NB4 (cell line): Measurements from ENCODE around the gene USP3.

ENCODE experiments used
- DNase-seq: peaks from one replicate; pipeline ENCODE4 v3.0.0; 2010; ENCODE audit warnings: low read depth
- H3K4me3 ChIP-seq: one replicate; pipeline ENCODE4 v1.5.1; 2011; ENCODE audit warnings: mild to moderate bottlenecking, low read depth, low read length, moderate library complexity
- CTCF ChIP-seq: IDR thresholded peaks from one replicate; pipeline ENCODE4 v1.5.1; 2012; ENCODE audit warnings: low read depth, low read length
- MAX ChIP-seq: IDR thresholded peaks from 2 replicates; pipeline ENCODE4 v1.6.1; 2011; ENCODE audit warnings: low read depth, low read length
- MYC ChIP-seq: IDR thresholded peaks from 2 replicates; pipeline ENCODE4 v1.6.1; 2011; ENCODE audit warnings: low read depth, low read length
- POLR2A ChIP-seq: IDR thresholded peaks from 2 replicates; pipeline ENCODE4 v1.6.1; 2011; ENCODE audit warnings: mild to moderate bottlenecking; ENCODE audit not compliant: insufficient read length; ENCODE audit errors: extremely low read depth

The USP3 gene

DNA sequence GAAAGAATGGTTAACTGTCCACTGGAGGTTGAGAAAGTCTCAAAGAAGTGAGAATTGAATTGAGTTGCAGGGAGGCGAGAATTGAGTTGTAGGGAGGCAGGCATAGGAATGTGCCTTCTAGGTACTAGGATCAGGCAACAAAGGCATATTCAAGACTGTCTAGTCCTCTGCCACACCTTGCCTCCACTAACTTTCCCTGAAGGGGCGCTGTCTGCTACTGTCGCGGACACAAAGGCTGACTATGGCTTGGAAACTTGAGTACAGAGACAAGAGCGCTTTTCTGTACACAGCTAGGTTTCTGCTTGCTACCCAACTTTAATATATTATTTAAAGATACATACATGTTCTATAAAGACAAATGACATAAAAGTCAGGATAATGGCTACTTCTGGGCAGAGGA is 82.4 kb downstream of the USP3 start:
- no peak overlapping the region for H3K4me3 ChIP-seq
- TF ChIP-seq MAX (no peak), MYC (no peak), CTCF (no peak), POLR2A (no peak)
- no peak for DNase-seq

DNA sequence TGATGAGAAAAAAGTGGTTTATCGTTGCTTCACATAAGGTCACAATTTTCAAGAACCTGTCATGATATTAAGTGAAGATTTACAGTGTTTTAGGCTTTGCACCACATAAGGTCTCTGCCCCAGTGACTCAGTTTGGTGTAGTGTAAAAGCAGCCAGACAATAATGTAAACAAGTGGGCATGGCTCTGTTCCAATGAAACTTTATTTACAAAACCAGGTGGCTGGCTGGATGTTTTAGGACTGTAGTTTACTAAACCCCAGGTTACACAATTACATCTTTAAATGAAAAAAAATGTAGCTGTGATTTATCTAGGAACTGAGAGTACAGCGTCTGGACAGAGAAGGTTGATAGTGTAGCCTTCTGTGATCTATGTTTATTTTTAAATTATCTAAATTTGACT is 83.1 kb downstream of the USP3 start:
- no peak for DNase-seq
- no peak overlapping the region for H3K4me3 ChIP-seq
- TF ChIP-seq POLR2A (no peak), CTCF (no peak), MYC (no peak), MAX (no peak)

DNA sequence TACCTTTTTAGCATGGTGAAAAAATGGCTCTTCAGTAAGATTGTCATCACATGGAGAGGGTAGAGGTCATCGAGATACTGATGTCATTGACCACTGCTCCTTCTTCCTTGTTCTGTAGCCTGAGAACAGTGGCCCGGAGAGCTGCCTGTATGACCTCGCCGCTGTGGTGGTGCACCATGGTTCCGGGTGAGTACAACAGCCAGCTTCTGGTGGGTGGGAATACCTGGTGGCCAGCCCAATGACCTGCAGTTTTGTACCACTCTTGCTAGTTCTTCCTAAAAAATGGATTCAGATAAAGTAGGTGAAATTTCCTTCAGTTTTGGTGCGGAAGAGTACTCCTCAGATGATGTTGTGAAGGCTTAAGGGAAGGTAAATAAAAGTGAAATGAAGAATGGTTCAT is 84.4 kb downstream of the USP3 start:
- no peak for TF ChIP-seq MAX
- no peak for TF ChIP-seq CTCF
- TF ChIP-seq POLR2A, result no peak
- TF ChIP-seq MYC, result no peak
- no peak overlapping the region for H3K4me3 ChIP-seq
- no peak for DNase-seq

- H3K4me3 ChIP-seq, result no peak overlapping the region
- no peak for DNase-seq
- TF ChIP-seq MAX (no peak), MYC (no peak), CTCF (no peak), POLR2A (no peak)
These were observed 89.6 kb downstream of the USP3 start for GRCh38 chr15:63593705-63594671.

DNA sequence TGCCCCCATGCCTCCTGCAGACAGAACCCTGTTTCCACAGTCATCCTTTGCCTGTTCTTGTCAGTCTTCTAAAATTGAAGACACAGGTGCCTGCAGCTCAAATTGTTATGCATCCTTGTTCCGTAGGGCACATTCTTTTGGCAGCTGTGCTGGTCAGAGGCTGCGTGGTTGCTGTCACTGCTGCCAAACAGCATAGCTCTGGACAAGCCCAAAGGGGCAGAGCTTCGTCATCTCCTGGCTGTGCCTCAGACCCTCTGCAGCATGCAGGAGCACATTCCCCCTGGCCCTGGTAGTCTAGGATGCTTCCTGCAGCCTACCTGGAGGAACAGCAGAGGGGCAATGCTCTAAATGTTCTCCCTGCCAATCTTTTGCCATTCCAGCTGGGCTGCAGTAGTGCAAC is 90.7 kb downstream of the USP3 start:
- DNase-seq, result no peak
- no peak overlapping the region for H3K4me3 ChIP-seq
- TF ChIP-seq CTCF (no peak), MAX (no peak), POLR2A (no peak), MYC (no peak)
